Measurements from ENCODE around the gene LARP6.

Gene LARP6

GRCh38 chr15:70835415-70835814, 18.5 kb downstream of the LARP6 start:
- no peak for TF ChIP-seq CTCF (IDR thresholded peaks at IDR 0.05; ENCODE audit: unreplicated experiment in 3 of 3)
- H3K4me3 Mint-ChIP-seq: no peak overlapping the region
- peaks cover 64% of the 10 kb centered on the region for H3K36me3 Mint-ChIP-seq (ENCODE audit: low read depth)
- peak overlapping the region in 1 of 3 experiments; percentile 88 for H3K27ac Mint-ChIP-seq
- H3K9me3 Mint-ChIP-seq: no peaks in the 10 kb centered on the region
- peaks cover 35% of the 10 kb centered on the region for H3K4me1 Mint-ChIP-seq
- H3K27me3 Mint-ChIP-seq (ENCODE audit: low read depth): peaks cover under 1% of the 10 kb centered on the region

GRCh38 chr15:70834999-70835398, 19.0 kb downstream of the LARP6 start:
- peak overlapping the region in 1 of 3 experiments; percentile 88 for H3K27ac Mint-ChIP-seq
- no peaks in the 10 kb centered on the region for H3K9me3 Mint-ChIP-seq
- no peak overlapping the region for H3K4me3 Mint-ChIP-seq
- peaks cover 63% of the 10 kb centered on the region for H3K36me3 Mint-ChIP-seq (ENCODE audit: low read depth)
- no peak for TF ChIP-seq CTCF (IDR thresholded peaks at IDR 0.05; ENCODE audit: unreplicated experiment in 3 of 3)
- H3K4me1 Mint-ChIP-seq: peaks cover 35% of the 10 kb centered on the region
- H3K27me3 Mint-ChIP-seq (ENCODE audit: low read depth): no peaks in the 10 kb centered on the region

GRCh38 chr15:70833861-70834765, 19.8 kb downstream of the LARP6 start:
- H3K4me1 Mint-ChIP-seq: peaks cover 35% of the 10 kb centered on the region
- TF ChIP-seq CTCF (IDR thresholded peaks at IDR 0.05; ENCODE audit: unreplicated experiment in 3 of 3): no peak
- H3K27me3 Mint-ChIP-seq (ENCODE audit: low read depth): no peaks in the 10 kb centered on the region
- peak overlapping the region; percentile 67 to 88 (median 83) for H3K27ac Mint-ChIP-seq
- H3K36me3 Mint-ChIP-seq (ENCODE audit: low read depth): peaks cover 59% of the 10 kb centered on the region
- no peak overlapping the region for H3K4me3 Mint-ChIP-seq
- H3K9me3 Mint-ChIP-seq: no peaks in the 10 kb centered on the region

- H3K9me3 Mint-ChIP-seq: no peaks in the 10 kb centered on the region
- H3K4me1 Mint-ChIP-seq: peaks cover 35% of the 10 kb centered on the region
- no peaks in the 10 kb centered on the region for H3K27me3 Mint-ChIP-seq (ENCODE audit: low read depth)
- peak overlapping the region; percentile 67 to 88 (median 83) for H3K27ac Mint-ChIP-seq
- no peak overlapping the region for H3K4me3 Mint-ChIP-seq
- peaks cover 59% of the 10 kb centered on the region for H3K36me3 Mint-ChIP-seq (ENCODE audit: low read depth)
- no peak for TF ChIP-seq CTCF (IDR thresholded peaks at IDR 0.05; ENCODE audit: unreplicated experiment in 3 of 3)
Measured at GRCh38 chr15:70833422-70833821, 20.5 kb downstream of the LARP6 start.

GRCh38 chr15:70832176-70832575, 21.8 kb downstream of the LARP6 start:
- H3K27ac Mint-ChIP-seq: no peak overlapping the region
- no peak for TF ChIP-seq CTCF (IDR thresholded peaks at IDR 0.05; ENCODE audit: unreplicated experiment in 3 of 3)
- H3K4me1 Mint-ChIP-seq: peaks cover 35% of the 10 kb centered on the region
- H3K4me3 Mint-ChIP-seq: no peak overlapping the region
- peaks cover 59% of the 10 kb centered on the region for H3K36me3 Mint-ChIP-seq (ENCODE audit: low read depth)
- H3K9me3 Mint-ChIP-seq: no peaks in the 10 kb centered on the region
- no peaks in the 10 kb centered on the region for H3K27me3 Mint-ChIP-seq (ENCODE audit: low read depth)

All from nephron (organoid).